ENCODE measurements around the gene HIGD1C.
"Not testable (repeated sequence)": the region's sequence is repeated elsewhere in the genome, so short reads cannot be mapped to it uniquely, and the experiment has no call there.

Gene HIGD1C

GRCh38 chr12:50952510-50952909, at the start of gene HIGD1C:
TSS of gene HIGD1C (plus strand) at chr12:50952544. CDS start at chr12:50953999, 1,455 bp downstream.
- Histone ChIP-seq H3K4me2 (ENCODE audit: low read length) (no peak within 1 kb of the TSS), H3K27me3 (ENCODE audit: insufficient read depth, low read length) (no peaks in the 10 kb centered on the region), H3F3A (ENCODE audit: insufficient read depth, low read length) (no peaks in the 10 kb centered on the region), H4K20me1 (ENCODE audit: insufficient read depth, low read length) (no peaks in the 10 kb centered on the region), H3K9me3 (ENCODE audit: low read length) (no peaks in the 10 kb centered on the region), H3K79me2 (ENCODE audit: insufficient read depth, low read length) (no peaks in the 10 kb centered on the region), H3K4me1 (ENCODE audit: insufficient read depth, low read length, severe bottlenecking) (peaks cover 7% of the 10 kb centered on the region), H3K4me3 (ENCODE audit: low read depth, low read length, poor library complexity, severe bottlenecking) (no peak within 1 kb of the TSS), H3K36me3 (ENCODE audit: insufficient read depth, low read length) (no peaks in the 10 kb centered on the region), H3K27ac (ENCODE audit: low read depth, low read length, poor library complexity, severe bottlenecking) (no peak within 1 kb of the TSS), H2AFZ (ENCODE audit: low read length) (no peak within 1 kb of the TSS), H3K9ac (ENCODE audit: low read length) (no peak within 1 kb of the TSS), H3K9me2 (ENCODE audit: low read depth, low read length) (no peaks in the 10 kb centered on the region)
- TF ChIP-seq EZH2 (IDR thresholded peaks at IDR 0.05; ENCODE audit: borderline replicate concordance, low read length) (no peak), CTCF (IDR thresholded peaks at IDR 0.05; ENCODE audit: low read length) (no peak)

- not testable (repeated sequence) for H4K20me1 ChIP-seq (ENCODE audit: insufficient read depth, low read length); H3K9ac ChIP-seq (ENCODE audit: low read length); H2AFZ ChIP-seq (ENCODE audit: low read length); H3F3A ChIP-seq (ENCODE audit: insufficient read depth, low read length); H3K4me1 ChIP-seq (ENCODE audit: insufficient read depth, low read length, severe bottlenecking); H3K36me3 ChIP-seq (ENCODE audit: insufficient read depth, low read length); H3K4me2 ChIP-seq (ENCODE audit: low read length); H3K79me2 ChIP-seq (ENCODE audit: insufficient read depth, low read length); H3K27ac ChIP-seq (ENCODE audit: low read depth, low read length, poor library complexity, severe bottlenecking); H3K9me3 ChIP-seq (ENCODE audit: low read length); H3K27me3 ChIP-seq (ENCODE audit: insufficient read depth, low read length); H3K4me3 ChIP-seq (ENCODE audit: low read depth, low read length, poor library complexity, severe bottlenecking); H3K9me2 ChIP-seq (ENCODE audit: low read depth, low read length)
Observed at GRCh38 chr12:50908479-50908878, 43.9 kb upstream of the HIGD1C start.

GRCh38 chr12:50912361-50912760, 40.0 kb upstream of the HIGD1C start:
- H3K9me2 ChIP-seq (ENCODE audit: low read depth, low read length); H3K27ac ChIP-seq (ENCODE audit: low read depth, low read length, poor library complexity, severe bottlenecking); H4K20me1 ChIP-seq (ENCODE audit: insufficient read depth, low read length); H3K4me1 ChIP-seq (ENCODE audit: insufficient read depth, low read length, severe bottlenecking); H3K27me3 ChIP-seq (ENCODE audit: insufficient read depth, low read length); H3K4me3 ChIP-seq (ENCODE audit: low read depth, low read length, poor library complexity, severe bottlenecking); H2AFZ ChIP-seq (ENCODE audit: low read length); H3K36me3 ChIP-seq (ENCODE audit: insufficient read depth, low read length); H3K9ac ChIP-seq (ENCODE audit: low read length); H3K79me2 ChIP-seq (ENCODE audit: insufficient read depth, low read length); H3F3A ChIP-seq (ENCODE audit: insufficient read depth, low read length); H3K4me2 ChIP-seq (ENCODE audit: low read length): not testable (repeated sequence)
- peaks cover 17% of the 10 kb centered on the region; the same call in 1 of the 2 replicates for H3K9me3 ChIP-seq (ENCODE audit: low read length)

- no peaks in the 10 kb centered on the region; the same call in 1 of the 2 replicates for H3K36me3 ChIP-seq (ENCODE audit: insufficient read depth, low read length)
- no peaks in the 10 kb centered on the region for H3F3A ChIP-seq (ENCODE audit: insufficient read depth, low read length)
- H4K20me1 ChIP-seq (ENCODE audit: insufficient read depth, low read length) = no peaks in the 10 kb centered on the region
- H3K4me1 ChIP-seq (ENCODE audit: insufficient read depth, low read length, severe bottlenecking) = no peaks in the 10 kb centered on the region
- H3K79me2 ChIP-seq (ENCODE audit: insufficient read depth, low read length) = no peaks in the 10 kb centered on the region
- no peak overlapping the region for H3K4me3 ChIP-seq (ENCODE audit: low read depth, low read length, poor library complexity, severe bottlenecking)
- H3K9ac ChIP-seq (ENCODE audit: low read length) = no peak overlapping the region
- no peak overlapping the region for H2AFZ ChIP-seq (ENCODE audit: low read length)
- H3K9me3 ChIP-seq (ENCODE audit: low read length) = peaks cover 17% of the 10 kb centered on the region; the same call in 1 of the 2 replicates
- H3K27ac ChIP-seq (ENCODE audit: low read depth, low read length, poor library complexity, severe bottlenecking) = no peak overlapping the region
- TF ChIP-seq CTCF (IDR thresholded peaks at IDR 0.05; ENCODE audit: low read length) (no peak), EZH2 (IDR thresholded peaks at IDR 0.05; ENCODE audit: borderline replicate concordance, low read length) (no peak)
- no peaks in the 10 kb centered on the region for H3K27me3 ChIP-seq (ENCODE audit: insufficient read depth, low read length)
- no peaks in the 10 kb centered on the region for H3K9me2 ChIP-seq (ENCODE audit: low read depth, low read length)
- no peak overlapping the region for H3K4me2 ChIP-seq (ENCODE audit: low read length)
Observed at GRCh38 chr12:50913224-50913623, 39.1 kb upstream of the HIGD1C start.
